ENCODE measurements around the gene BICDL2. TPM values are rescaled to one million over a fixed set of nuclear protein-coding genes. Genes with fewer than 3 reads are reported as not detected.

The BICDL2 gene
- polyA plus RNA-seq, 1 experiment: not detected

- ChIA-PET POLR2A (no interaction called here), CTCF (no interaction called here)
- no peak overlapping the region for H3K27ac ChIP-seq (ENCODE audit: low read depth, low read length)
- H3K27me3 ChIP-seq (ENCODE audit: control insufficient read depth, insufficient read depth, low read length): peaks cover 18% of the 10 kb centered on the region
- no peak for TF ChIP-seq CTCF (IDR thresholded peaks at IDR 0.05; ENCODE audit: low read depth, low read length)
- no peak for DNase-seq (ENCODE audit: low read depth, low spot score)
- no peak overlapping the region for H3K4me3 ChIP-seq (ENCODE audit: low read depth, low read length)
- peaks cover 5% of the 10 kb centered on the region; the same call in 1 of the 2 replicates for H3K9me3 ChIP-seq (ENCODE audit: control insufficient read depth, insufficient read depth, low read length)
These were observed 51.3 kb downstream of the BICDL2 start for GRCh38 chr16:2985462-2985861.

- peak; percentile 7 for DNase-seq (ENCODE audit: low read depth, low spot score)
- POLR2A ChIA-PET: no interaction called here
These were observed 53.0 kb downstream of the BICDL2 start for GRCh38 chr16:2983706-2984136.

GRCh38 chr16:2982402-2982801, 54.3 kb downstream of the BICDL2 start:
- no peak for TF ChIP-seq CTCF (IDR thresholded peaks at IDR 0.05; ENCODE audit: low read depth, low read length)
- Histone ChIP-seq H3K27me3 (ENCODE audit: control insufficient read depth, insufficient read depth, low read length) (peaks cover 6% of the 10 kb centered on the region), H3K4me3 (ENCODE audit: low read depth, low read length) (no peak overlapping the region), H3K9me3 (ENCODE audit: control insufficient read depth, insufficient read depth, low read length) (peaks cover 5% of the 10 kb centered on the region; the same call in 1 of the 2 replicates), H3K27ac (ENCODE audit: low read depth, low read length) (no peak overlapping the region)
- ChIA-PET CTCF (interaction anchor here (0.9 kb wide), 1 partner anchor 12 kb away, joined by 3 read pairs; no protein-coding TSS in a partner anchor), POLR2A (no interaction called here)
- DNase-seq (ENCODE audit: low read depth, low spot score): no peak

More at GRCh38 chr16:2983706-2984136, 53.0 kb downstream of the BICDL2 start:
- Histone ChIP-seq H3K27me3 (ENCODE audit: control insufficient read depth, insufficient read depth, low read length) (peaks cover 10% of the 10 kb centered on the region), H3K4me3 (ENCODE audit: low read depth, low read length) (peak overlapping the region; percentile 39), H3K27ac (ENCODE audit: low read depth, low read length) (no peak overlapping the region), H3K9me3 (ENCODE audit: control insufficient read depth, insufficient read depth, low read length) (peaks cover 5% of the 10 kb centered on the region; the same call in 1 of the 2 replicates)
- CTCF ChIA-PET: no interaction called here
- peak; percentile 67 for TF ChIP-seq CTCF (IDR thresholded peaks at IDR 0.05; ENCODE audit: low read depth, low read length)

GRCh38 chr16:2981899-2982250, 54.9 kb downstream of the BICDL2 start:
- TF ChIP-seq CTCF (IDR thresholded peaks at IDR 0.05; ENCODE audit: low read depth, low read length): no peak
- Histone ChIP-seq H3K27me3 (ENCODE audit: control insufficient read depth, insufficient read depth, low read length) (peaks cover 4% of the 10 kb centered on the region), H3K27ac (ENCODE audit: low read depth, low read length) (no peak overlapping the region), H3K4me3 (ENCODE audit: low read depth, low read length) (no peak overlapping the region), H3K9me3 (ENCODE audit: control insufficient read depth, insufficient read depth, low read length) (peaks cover 5% of the 10 kb centered on the region; the same call in 1 of the 2 replicates)
- CTCF ChIA-PET: interaction anchor here (1.2 kb wide), 1 partner anchor 9 kb away, joined by 3 read pairs; no protein-coding TSS in a partner anchor
- POLR2A ChIA-PET: no interaction called here
- DNase-seq (ENCODE audit: low read depth, low spot score): no peak

DNA sequence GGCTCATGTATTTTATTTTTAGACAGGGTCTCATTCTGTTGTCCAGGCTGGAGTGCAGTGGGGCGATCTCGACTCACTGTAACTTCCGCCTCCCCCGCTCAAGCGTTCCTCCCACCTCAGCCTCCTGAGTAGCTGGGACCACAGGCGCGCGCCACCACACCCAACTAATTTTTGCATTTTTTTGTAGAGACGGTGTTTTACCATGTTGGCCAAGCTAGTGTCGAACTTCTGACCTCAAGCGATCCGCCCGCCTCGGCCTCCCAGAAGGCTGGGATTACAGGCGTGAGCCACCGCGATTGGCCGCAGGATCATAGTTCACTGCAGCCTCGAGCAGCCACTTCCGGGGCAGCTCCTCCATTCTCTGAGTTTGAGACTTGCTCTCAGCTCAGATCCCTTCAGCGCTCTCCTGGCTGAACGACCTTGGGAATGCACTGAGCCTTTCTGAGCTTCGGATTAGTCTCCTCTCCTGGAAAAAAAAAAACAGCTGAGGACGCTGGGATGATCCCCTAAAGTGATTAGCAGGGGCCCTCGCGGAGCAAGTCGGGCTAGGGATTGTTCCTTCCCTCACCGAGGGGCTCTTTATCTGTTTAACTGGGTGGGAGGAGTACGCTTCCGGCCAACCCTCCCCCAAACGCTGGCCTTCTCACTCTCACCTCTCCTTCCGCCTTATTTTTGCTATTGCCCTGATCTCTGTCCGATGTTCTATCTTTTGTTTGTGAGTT, 55.4 kb downstream of the BICDL2 start:
- DNase-seq (ENCODE audit: low read depth, low spot score): no peak
- H3K9me3 ChIP-seq (ENCODE audit: control insufficient read depth, insufficient read depth, low read length): peaks cover 5% of the 10 kb centered on the region; the same call in 1 of the 2 replicates
- peaks cover 4% of the 10 kb centered on the region for H3K27me3 ChIP-seq (ENCODE audit: control insufficient read depth, insufficient read depth, low read length)
- H3K27ac ChIP-seq (ENCODE audit: low read depth, low read length): no peak overlapping the region
- no peak overlapping the region; the same call in 1 of the 2 replicates for H3K4me3 ChIP-seq (ENCODE audit: low read depth, low read length)
- ChIA-PET POLR2A (interaction anchor here (0.7 to 2.1 kb wide), 4 partner anchors 11 to 76 kb away, joined by 3 to 10 read pairs (median 6); partner anchors contain the start of genes PAQR4 and TNFRSF12A), CTCF (interaction anchor here (0.6 to 1.2 kb wide), 2 partner anchors 8 to 49 kb away, joined by 3 to 11 read pairs; no protein-coding TSS in a partner anchor)
- TF ChIP-seq CTCF (IDR thresholded peaks at IDR 0.05; ENCODE audit: low read depth, low read length): no peak

Measured in AG04450 (cell line).